ENCODE measurements around the gene FKBP1B.

FKBP1B gene

DNA sequence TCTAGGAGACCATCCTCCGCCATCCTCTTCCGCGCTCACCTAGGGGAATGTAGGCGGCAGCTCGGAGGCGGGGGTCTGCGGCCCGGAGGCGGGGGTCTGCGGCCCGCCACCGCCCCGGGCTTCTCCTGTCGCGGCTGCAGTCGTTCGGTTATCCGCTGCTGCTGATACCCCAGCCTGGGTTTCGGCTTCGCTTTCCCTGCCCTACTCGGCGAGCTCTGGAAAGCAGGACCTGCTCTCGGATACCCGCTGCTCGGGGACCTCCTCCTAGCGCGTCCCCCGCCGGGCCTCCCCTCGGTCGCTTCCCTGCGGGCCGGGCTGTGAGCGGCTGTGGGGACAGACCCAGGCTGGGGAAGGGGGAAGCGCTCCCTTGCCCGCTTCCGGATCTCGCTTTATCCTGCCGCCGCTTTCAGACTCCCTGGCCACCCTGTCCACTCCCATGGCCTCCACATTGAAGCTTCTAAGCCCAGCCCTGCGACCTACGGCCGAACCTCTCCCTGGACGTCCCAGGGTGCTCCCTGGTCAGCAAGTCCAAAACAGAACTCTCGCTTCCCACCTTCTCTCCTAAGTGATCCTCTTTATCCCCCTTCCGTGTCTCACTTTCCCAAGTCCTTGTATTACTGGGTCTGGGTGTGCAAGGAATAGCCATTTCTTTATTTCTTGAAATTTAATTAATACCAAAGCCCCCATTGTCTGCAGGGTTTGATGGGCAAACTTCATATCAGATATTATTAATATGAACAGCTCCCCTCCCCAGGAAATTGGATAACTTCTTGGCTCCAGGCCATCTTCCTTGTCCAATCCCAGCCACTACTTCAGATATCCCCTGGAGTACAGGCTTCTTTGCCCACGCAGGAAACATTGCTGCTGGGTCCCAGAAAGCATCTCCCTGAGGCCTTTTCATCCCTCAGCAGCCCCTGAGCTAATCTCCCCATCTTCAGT lies 769 bp downstream of the FKBP1B start:
- DNase-seq, result peak; percentile 31 to 69
- H3K9me3 ChIP-seq, result no peaks in the 10 kb centered on the region
- TF ChIP-seq, protein P1, sequence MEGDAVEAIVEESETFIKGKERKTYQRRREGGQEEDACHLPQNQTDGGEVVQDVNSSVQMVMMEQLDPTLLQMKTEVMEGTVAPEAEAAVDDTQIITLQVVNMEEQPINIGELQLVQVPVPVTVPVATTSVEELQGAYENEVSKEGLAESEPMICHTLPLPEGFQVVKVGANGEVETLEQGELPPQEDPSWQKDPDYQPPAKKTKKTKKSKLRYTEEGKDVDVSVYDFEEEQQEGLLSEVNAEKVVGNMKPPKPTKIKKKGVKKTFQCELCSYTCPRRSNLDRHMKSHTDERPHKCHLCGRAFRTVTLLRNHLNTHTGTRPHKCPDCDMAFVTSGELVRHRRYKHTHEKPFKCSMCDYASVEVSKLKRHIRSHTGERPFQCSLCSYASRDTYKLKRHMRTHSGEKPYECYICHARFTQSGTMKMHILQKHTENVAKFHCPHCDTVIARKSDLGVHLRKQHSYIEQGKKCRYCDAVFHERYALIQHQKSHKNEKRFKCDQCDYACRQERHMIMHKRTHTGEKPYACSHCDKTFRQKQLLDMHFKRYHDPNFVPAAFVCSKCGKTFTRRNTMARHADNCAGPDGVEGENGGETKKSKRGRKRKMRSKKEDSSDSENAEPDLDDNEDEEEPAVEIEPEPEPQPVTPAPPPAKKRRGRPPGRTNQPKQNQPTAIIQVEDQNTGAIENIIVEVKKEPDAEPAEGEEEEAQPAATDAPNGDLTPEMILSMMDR (IDR thresholded peaks at IDR 0.05), result no peak
- H3K27me3 ChIP-seq, result no peaks in the 10 kb centered on the region
- no peaks in the 10 kb centered on the region for H3K36me3 ChIP-seq
- peak overlapping the region; percentile 68 to 80 for H3K4me3 ChIP-seq
- H3K4me1 ChIP-seq, result peaks cover 0 to 42% (median 22%) of the 10 kb centered on the region in 4 donors
- peak overlapping the region; percentile 73 for H3K27ac ChIP-seq
- intact Hi-C loops (cut with DNase I; ENCODE audit: low total_unique reads), result no loop called here

DNA sequence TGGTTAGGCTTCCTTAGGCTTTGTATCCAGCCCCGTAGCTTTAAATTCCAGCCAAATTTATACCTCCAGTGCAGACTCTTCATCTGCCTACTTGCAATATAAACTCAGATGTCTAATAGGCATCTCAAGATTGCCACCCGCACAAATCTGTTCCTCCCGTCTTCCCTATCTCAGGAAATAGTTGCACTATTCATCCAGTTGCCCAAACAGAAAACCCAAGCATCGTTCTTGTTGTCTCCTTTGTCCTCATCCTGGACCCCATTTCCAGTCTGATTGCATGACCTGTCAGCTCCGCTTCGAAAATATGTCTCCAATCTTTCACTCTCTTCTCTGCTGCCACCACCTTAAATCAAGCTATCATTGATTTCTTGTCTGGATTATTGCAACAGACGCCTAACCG lies 2.3 kb downstream of the FKBP1B start:
- H3K27me3 ChIP-seq, result no peaks in the 10 kb centered on the region
- no peak for DNase-seq
- intact Hi-C loops (cut with DNase I; ENCODE audit: low total_unique reads), result no loop called here
- H3K36me3 ChIP-seq, result no peaks in the 10 kb centered on the region
- H3K4me1 ChIP-seq, result peaks cover 0 to 29% (median 15%) of the 10 kb centered on the region in 4 donors
- no peak overlapping the region for H3K27ac ChIP-seq
- no peaks in the 10 kb centered on the region for H3K9me3 ChIP-seq
- no peak overlapping the region for H3K4me3 ChIP-seq
- TF ChIP-seq, protein P1 (IDR thresholded peaks at IDR 0.05), result no peak

DNA sequence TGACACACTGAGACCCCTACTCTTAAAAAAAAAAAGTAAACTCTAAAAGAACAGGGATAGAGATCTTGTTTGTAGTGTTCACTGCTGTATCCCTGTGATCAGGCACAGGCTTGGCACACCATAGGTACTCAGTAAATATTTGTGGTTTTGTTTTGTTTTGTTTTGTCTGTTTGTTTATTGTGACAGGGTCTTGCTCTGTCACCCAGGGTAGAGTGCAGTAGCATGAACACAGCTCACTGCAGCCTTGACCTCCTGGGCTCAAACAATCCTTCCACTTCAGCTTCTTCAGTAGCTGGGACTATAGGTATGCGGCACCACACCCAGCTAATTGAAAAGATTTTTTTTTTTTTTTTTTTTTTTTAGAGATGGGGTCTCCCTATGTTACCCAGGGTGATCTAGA lies 3.4 kb downstream of the FKBP1B start:
- no peak overlapping the region for H3K27ac ChIP-seq
- no peaks in the 10 kb centered on the region for H3K36me3 ChIP-seq
- no peaks in the 10 kb centered on the region for H3K9me3 ChIP-seq
- no peaks in the 10 kb centered on the region for H3K27me3 ChIP-seq
- peaks cover 0 to 22% (median 12%) of the 10 kb centered on the region in 4 donors for H3K4me1 ChIP-seq
- no peak for DNase-seq
- no peak overlapping the region for H3K4me3 ChIP-seq
- TF ChIP-seq, protein P1 (IDR thresholded peaks at IDR 0.05), result no peak
- intact Hi-C loops (cut with DNase I; ENCODE audit: low total_unique reads), result no loop called here

DNA sequence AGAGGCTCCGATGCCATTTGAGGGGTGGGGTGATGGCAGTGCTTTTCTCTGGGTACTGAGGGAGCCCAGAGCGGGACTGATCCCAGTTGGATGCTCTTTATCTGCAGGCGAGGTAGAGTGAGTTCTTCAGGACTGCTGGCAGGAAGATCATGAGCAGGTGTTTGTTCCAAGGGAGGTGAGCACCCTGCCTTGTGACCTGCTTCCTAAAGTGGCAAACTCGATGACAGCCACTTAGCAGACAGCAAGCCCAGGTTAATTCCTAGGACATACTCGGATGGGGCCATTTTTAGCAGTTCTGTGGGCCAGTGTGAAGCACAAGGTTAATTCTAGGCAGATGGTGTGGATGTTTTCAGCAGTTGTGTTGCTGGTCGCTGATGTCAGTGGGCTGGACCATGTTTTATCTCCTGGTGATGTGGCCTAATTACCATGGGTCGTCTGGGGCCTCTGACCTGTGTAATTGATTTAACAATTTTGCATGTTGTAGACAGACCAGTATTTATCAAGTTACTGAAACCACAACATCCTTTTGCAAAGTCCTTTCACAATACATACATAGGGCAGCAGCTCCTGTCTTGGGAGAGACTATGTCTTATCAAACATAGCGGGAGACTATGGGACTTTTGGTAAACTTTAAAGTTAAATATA lies 4.9 kb downstream of the FKBP1B start:
- Histone ChIP-seq H3K27ac (no peak overlapping the region), H3K36me3 (no peaks in the 10 kb centered on the region), H3K4me3 (no peak overlapping the region), H3K4me1 (peaks cover 0 to 11% (median 3%) of the 10 kb centered on the region in 4 donors), H3K27me3 (no peaks in the 10 kb centered on the region), H3K9me3 (no peaks in the 10 kb centered on the region)
- intact Hi-C loops (cut with DNase I; ENCODE audit: low total_unique reads), result no loop called here
- TF ChIP-seq, protein P1 (IDR thresholded peaks at IDR 0.05), result no peak
- DNase-seq, result no peak

DNA sequence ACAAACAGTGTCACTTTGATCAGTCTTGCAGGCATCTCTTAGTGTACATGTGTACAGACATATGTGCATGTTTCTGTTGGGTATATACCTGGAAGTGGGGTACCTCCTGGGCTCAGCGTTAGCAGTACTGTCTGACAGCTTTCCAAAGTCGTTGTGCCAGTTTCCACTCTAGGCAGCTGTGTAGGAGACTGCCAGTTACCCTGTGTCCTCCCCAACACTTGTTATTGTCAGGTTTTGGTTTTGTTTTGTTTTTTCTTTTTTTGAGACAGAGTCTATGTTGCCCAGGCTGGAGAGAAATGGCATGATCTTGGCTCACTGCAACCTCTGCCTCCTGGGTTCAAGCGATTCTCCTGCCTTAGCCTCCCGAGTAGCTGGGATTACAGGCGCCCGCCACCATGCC lies 6.2 kb downstream of the FKBP1B start:
- H3K36me3 ChIP-seq, result no peaks in the 10 kb centered on the region
- TF ChIP-seq, protein P1 (IDR thresholded peaks at IDR 0.05), result no peak
- H3K27me3 ChIP-seq, result no peaks in the 10 kb centered on the region
- H3K4me1 ChIP-seq, result peaks cover 0 to under 1% (median 0%) of the 10 kb centered on the region in 4 donors
- intact Hi-C loops (cut with DNase I; ENCODE audit: low total_unique reads), result no loop called here
- no peak for DNase-seq
- H3K9me3 ChIP-seq, result no peaks in the 10 kb centered on the region
- no peak overlapping the region for H3K27ac ChIP-seq
- H3K4me3 ChIP-seq, result no peak overlapping the region

Measured in tibial artery (tissue), 4 donors.